ENCODE results near the gene CD82. TPM values are rescaled to one million over a fixed set of nuclear protein-coding genes. Genes with fewer than 3 reads are reported as not detected.

The CD82 gene
- total RNA-seq, 4 donors from 2014 or later, result 77.6 to 155 (median 118) TPM

DNA sequence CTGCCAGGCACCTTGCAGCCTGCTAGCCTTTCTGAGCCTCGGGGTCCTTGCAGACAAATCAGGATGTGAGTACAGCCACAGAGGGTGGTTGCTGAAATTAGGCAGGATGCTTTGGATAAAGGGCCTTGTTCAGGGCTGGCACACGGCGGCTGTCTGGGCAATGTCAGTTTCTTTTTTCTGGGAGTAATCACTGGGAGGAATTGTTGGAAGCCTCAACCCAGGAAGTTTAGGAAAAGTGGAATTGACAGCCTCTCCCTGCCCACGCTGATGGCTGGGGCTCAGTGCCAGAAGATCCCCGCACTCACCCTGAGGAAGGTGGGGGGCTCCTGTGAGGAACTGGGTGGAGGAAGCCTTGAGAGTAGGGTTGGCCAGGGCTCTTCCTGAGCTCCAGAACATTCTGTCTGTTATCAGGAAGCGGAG, 37.4 kb downstream of the CD82 start:
- Histone ChIP-seq H3K4me3 (no peak overlapping the region), H3K4me1 (peaks cover 21% of the 10 kb centered on the region), H3K27me3 (no peaks in the 10 kb centered on the region), H3K27ac (no peak overlapping the region), H3K9me3 (no peaks in the 10 kb centered on the region), H3K36me3 (peaks cover 49% of the 10 kb centered on the region)
- TF ChIP-seq CTCF (IDR thresholded peaks at IDR 0.05) (no peak), POLR2A (IDR thresholded peaks at IDR 0.05) (no peak), EP300 (IDR thresholded peaks at IDR 0.05) (no peak), POLR2AphosphoS5 (IDR thresholded peaks at IDR 0.05) (no peak)
- WGBS, result 51% methylated on average over 5 of the region's 6 CpGs
- no peak for DNase-seq (ENCODE audit: low spot score in 2 of 2)

DNA sequence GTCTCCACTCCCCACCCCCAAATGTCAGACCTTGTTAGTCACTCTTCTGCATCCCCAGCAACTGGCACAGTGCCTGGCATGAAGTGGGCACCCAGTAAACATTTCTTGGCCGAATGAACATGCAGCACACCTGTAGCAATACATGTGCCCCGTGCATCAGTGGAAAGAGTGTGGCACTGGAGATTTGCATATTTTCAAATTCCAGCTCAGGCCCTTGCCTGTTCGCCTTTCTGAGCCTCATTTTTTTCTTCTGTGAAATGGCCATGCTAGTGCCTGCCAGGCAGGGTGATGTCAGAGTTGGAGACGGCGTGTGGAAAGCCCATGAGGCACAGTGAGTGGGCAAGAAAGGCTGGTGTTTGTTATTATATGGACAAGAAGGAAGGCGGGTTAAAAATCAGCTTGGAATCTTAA, 38.7 kb downstream of the CD82 start:
- DNase-seq (ENCODE audit: low spot score in 2 of 2), result no peak
- H3K9me3 ChIP-seq, result no peaks in the 10 kb centered on the region
- no peaks in the 10 kb centered on the region for H3K27me3 ChIP-seq
- no peak overlapping the region for H3K27ac ChIP-seq
- TF ChIP-seq POLR2A (IDR thresholded peaks at IDR 0.05), result no peak
- TF ChIP-seq POLR2AphosphoS5 (IDR thresholded peaks at IDR 0.05), result no peak
- no peak for TF ChIP-seq EP300 (IDR thresholded peaks at IDR 0.05)
- no peak for TF ChIP-seq CTCF (IDR thresholded peaks at IDR 0.05)
- H3K36me3 ChIP-seq, result peaks cover 56% of the 10 kb centered on the region
- peaks cover 32% of the 10 kb centered on the region for H3K4me1 ChIP-seq
- no peak overlapping the region for H3K4me3 ChIP-seq
- WGBS, result 82% methylated on average over 6 of the region's 6 CpGs

DNA sequence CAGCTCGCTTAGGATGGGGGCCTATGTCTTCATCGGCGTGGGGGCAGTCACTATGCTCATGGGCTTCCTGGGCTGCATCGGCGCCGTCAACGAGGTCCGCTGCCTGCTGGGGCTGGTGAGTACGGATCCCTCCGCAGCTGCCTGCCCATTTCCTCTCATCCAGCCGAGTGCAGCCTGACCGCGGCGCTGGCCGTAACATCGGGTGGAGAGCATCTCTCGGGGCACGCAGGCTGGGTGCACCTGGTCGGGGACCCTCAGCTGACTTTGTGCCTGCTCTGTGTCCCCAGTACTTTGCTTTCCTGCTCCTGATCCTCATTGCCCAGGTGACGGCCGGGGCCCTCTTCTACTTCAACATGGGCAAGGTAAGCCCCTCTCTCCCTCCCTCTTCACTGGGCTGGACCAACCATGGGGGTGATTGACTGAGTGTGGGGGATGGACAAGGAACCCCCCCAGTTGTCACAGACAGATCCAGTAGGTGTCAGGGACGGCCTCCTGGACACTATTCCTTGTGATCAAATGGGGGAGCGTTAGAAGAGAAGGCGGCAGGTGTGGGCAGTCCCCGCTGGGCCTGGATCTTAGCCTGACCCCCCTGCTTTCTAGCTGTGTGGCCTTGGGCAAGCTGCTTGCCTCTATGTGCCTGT, 39.7 kb downstream of the CD82 start:
- DNase-seq (ENCODE audit: low spot score in 2 of 2), result no peak
- peaks cover 52% of the 10 kb centered on the region for H3K36me3 ChIP-seq
- 92% methylated on average over 10 of the region's 25 CpGs for WGBS
- H3K27me3 ChIP-seq, result no peaks in the 10 kb centered on the region
- H3K4me3 ChIP-seq, result no peak overlapping the region
- H3K9me3 ChIP-seq, result no peaks in the 10 kb centered on the region
- TF ChIP-seq POLR2AphosphoS5 (IDR thresholded peaks at IDR 0.05) (no peak), CTCF (IDR thresholded peaks at IDR 0.05) (no peak), EP300 (IDR thresholded peaks at IDR 0.05) (no peak), POLR2A (IDR thresholded peaks at IDR 0.05) (no peak)
- H3K4me1 ChIP-seq, result peaks cover 41% of the 10 kb centered on the region
- H3K27ac ChIP-seq, result no peak overlapping the region

DNA sequence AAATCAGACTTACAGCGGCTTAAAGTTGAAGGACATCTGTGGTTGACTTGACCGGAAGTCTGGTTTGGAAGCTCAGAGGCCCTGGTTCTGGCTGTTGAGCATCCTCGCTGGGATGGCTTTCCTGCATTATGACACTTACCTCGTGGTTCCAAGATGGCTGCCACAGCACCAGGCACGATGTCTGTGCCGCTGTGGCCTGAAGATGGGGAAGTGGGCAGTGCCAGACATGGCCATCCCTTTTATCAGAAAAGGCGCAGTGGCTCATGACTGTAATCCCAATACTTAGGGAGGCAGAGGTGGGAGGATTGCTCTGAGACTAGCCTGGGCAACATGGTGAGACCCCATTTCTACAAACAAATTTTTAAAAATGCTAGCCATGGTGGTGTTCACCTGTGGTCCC, 40.5 kb downstream of the CD82 start:
- Histone ChIP-seq H3K27me3 (no peaks in the 10 kb centered on the region), H3K4me3 (no peak overlapping the region), H3K27ac (no peak overlapping the region), H3K36me3 (peaks cover 46% of the 10 kb centered on the region), H3K9me3 (no peaks in the 10 kb centered on the region), H3K4me1 (peaks cover 40% of the 10 kb centered on the region)
- no peak for DNase-seq (ENCODE audit: low spot score in 2 of 2)
- TF ChIP-seq POLR2A (IDR thresholded peaks at IDR 0.05), result no peak
- TF ChIP-seq EP300 (IDR thresholded peaks at IDR 0.05), result no peak
- TF ChIP-seq CTCF (IDR thresholded peaks at IDR 0.05), result no peak
- TF ChIP-seq POLR2AphosphoS5 (IDR thresholded peaks at IDR 0.05), result no peak
- WGBS, result 92% methylated on average over 7 of the region's 7 CpGs

DNA sequence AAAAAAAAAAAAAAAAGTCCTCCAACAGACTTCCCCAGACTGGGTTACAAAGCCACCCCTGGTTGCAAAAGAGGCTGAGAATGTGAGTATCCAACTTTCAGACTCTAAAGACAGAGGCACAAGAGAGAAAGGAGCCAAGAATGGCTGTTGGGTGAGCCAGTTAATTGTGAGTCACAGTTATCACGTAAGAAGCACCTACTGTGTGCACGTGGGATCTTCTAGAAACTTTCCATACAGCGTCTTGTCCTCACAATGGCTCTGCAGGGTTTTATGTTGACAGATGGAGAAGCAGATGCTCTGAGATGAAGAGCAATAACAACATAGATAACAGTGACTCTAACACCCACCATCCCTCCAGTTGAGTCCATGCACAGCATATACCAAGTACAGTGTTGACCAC, 41.0 kb downstream of the CD82 start:
- Histone ChIP-seq H3K27me3 (no peaks in the 10 kb centered on the region), H3K27ac (no peak overlapping the region), H3K9me3 (no peaks in the 10 kb centered on the region), H3K4me1 (peaks cover 35% of the 10 kb centered on the region), H3K4me3 (no peak overlapping the region), H3K36me3 (peaks cover 46% of the 10 kb centered on the region)
- 81% methylated on average over 3 of the region's 3 CpGs for WGBS
- TF ChIP-seq EP300 (IDR thresholded peaks at IDR 0.05) (no peak), CTCF (IDR thresholded peaks at IDR 0.05) (no peak), POLR2AphosphoS5 (IDR thresholded peaks at IDR 0.05) (no peak)
- DNase-seq (ENCODE audit: low spot score in 2 of 2), result no peak
